ENCODE data around the gene SHF.

The SHF gene

GRCh38 chr15:45199136-45199810, 11.5 kb upstream of the SHF start:
- no peak for DNase-seq (ENCODE audit: low spot score)

GRCh38 chr15:45198337-45199135, 10.8 kb upstream of the SHF start:
- peak; percentile 76 for DNase-seq (ENCODE audit: low spot score)

- no peak for DNase-seq (ENCODE audit: low spot score)
Observed at GRCh38 chr15:45197512-45197911, 9.7 kb upstream of the SHF start.

- no peak for DNase-seq (ENCODE audit: low spot score)
Observed at GRCh38 chr15:45187578-45187893, 230 bp downstream of the SHF start.

- no peak for DNase-seq (ENCODE audit: low spot score)
Observed at GRCh38 chr15:45186771-45187577, 792 bp downstream of the SHF start.

- no peak for DNase-seq (ENCODE audit: low spot score)
Observed at GRCh38 chr15:45185903-45186770, 1.6 kb downstream of the SHF start.

- no peak for DNase-seq (ENCODE audit: low spot score)
Observed at GRCh38 chr15:45185069-45185779, 2.5 kb downstream of the SHF start.

GRCh38 chr15:45184562-45185041, 3.2 kb downstream of the SHF start:
- DNase-seq (ENCODE audit: low spot score) = no peak

- no peak for DNase-seq (ENCODE audit: low spot score)
Observed at GRCh38 chr15:45183511-45183910, 4.3 kb downstream of the SHF start.

GRCh38 chr15:45182996-45183395, 4.8 kb downstream of the SHF start:
- DNase-seq (ENCODE audit: low spot score) = no peak

- no peak for DNase-seq (ENCODE audit: low spot score)
Observed at GRCh38 chr15:45181491-45182285, 6.1 kb downstream of the SHF start.

GRCh38 chr15:45180648-45181436, 6.9 kb downstream of the SHF start:
- no peak for DNase-seq (ENCODE audit: low spot score)

- DNase-seq (ENCODE audit: low spot score) = no peak
Observed at GRCh38 chr15:45180201-45180600, 7.6 kb downstream of the SHF start.

GRCh38 chr15:45179221-45179985, 8.4 kb downstream of the SHF start:
- DNase-seq (ENCODE audit: low spot score) = peak; percentile 81

GRCh38 chr15:45177285-45177684, 10.5 kb downstream of the SHF start:
- DNase-seq (ENCODE audit: low spot score) = no peak

GRCh38 chr15:45174577-45174976, 13.2 kb downstream of the SHF start:
- no peak for DNase-seq (ENCODE audit: low spot score)

- no peak for DNase-seq (ENCODE audit: low spot score)
Observed at GRCh38 chr15:45174069-45174468, 13.7 kb downstream of the SHF start.

GRCh38 chr15:45171912-45172311, 15.9 kb downstream of the SHF start:
- no peak for DNase-seq (ENCODE audit: low spot score)

Measured in iPS-NIHi11 (cell line).